Spleen (tissue), 7 donors: ENCODE measurements around the gene ATF6B.

ENCODE experiments used
- CTCF ChIP-seq, 11 experiments: fragments of 200-600 bp in 7 of 11; fragments of 450-650 bp in 4 of 11; sonication (generic) in 4 of 11; IDR thresholded peaks in 8 of 11; conservative IDR thresholded peaks in 3 of 11; 1 replicate in 7 of 11; 2 replicates in 4 of 11; pipeline versions ENCODE4 v1.4.0 to v1.8.0; 2016 to 2021; ENCODE audit warnings: antibody characterized with exemption in 11 of 11, inconsistent platforms in 4 of 11, mild to moderate bottlenecking in 1 of 11
- POLR2A ChIP-seq, 3 donors: fragments of 450-650 bp; IDR thresholded peaks; one replicate each; pipeline ENCODE4 v1.5.1; 2017; ENCODE audit warnings: antibody characterized with exemption in 3 of 3, mild to moderate bottlenecking in 1 of 3
- donor health status: DM: no; HTN: no; CAD: no; lungs with moderate emphysema.
- donor health status: DM: no; HTN: no; CAD: no.
- donor health status: DM: no; HTN: no; CAD: no.

GRCh38 chr6:32151181-32151862 is 23.3 kb upstream of the ATF6B start:
- no peak for TF ChIP-seq POLR2A (IDR thresholded peaks at IDR 0.05)
- TF ChIP-seq CTCF (IDR thresholded peaks at IDR 0.05 in 8 of 11, conservative IDR thresholded peaks at IDR 0.05 in 3 of 11), result no peak
